IMR-90 (cell line): Measurements from ENCODE around the gene FRMD4B. TPM values are rescaled to one million over a fixed set of nuclear protein-coding genes. Genes with fewer than 3 reads are reported as not detected.

Experiments
- ATAC-seq: fragments of 200-7000 bp; cut with Tn5 transposase; 2 replicates; pipeline ENCODE4 v1.9.1; 2020; ENCODE audit warnings: low read depth, mild to moderate bottlenecking, moderate library complexity
- BruUV-seq: library from RNA; stranded (reverse); fragments of 400-500 nt; replicated peaks from 2 replicates; lab custom pipeline; 2021; lab: Mats Ljungman, UMichigan
- CTCF ChIA-PET: fragments of 300-600 bp; formaldehyde crosslinking; extraction: SDS; loops from one replicate; lab custom pipeline; 2021; ENCODE audit warnings: antibody characterized with exemption; lab: Yijun Ruan, JAX
- POLR2A ChIA-PET: fragments of 300-600 bp; sonication (Branson Sonifier 250); formaldehyde crosslinking; loops from one replicate; lab custom pipeline; 2022; ENCODE audit warnings: antibody characterized with exemption; ENCODE audit not compliant: unreplicated experiment; lab: Charles Lee
- DNase-seq: peaks from one replicate; pipeline ENCODE4 v3.0.0; 2013
- H2AFZ ChIP-seq: replicated peaks from 2 replicates; pipeline ENCODE3; 2013; ENCODE audit warnings: low read length, mild to moderate bottlenecking; ENCODE audit not compliant: poor library complexity
- H2AK5ac ChIP-seq: 2 replicates; pipeline ENCODE4 v1.6.1; 2013; ENCODE audit warnings: low read depth, low read length, inconsistent platforms
- H2AK9ac ChIP-seq: replicated peaks from 2 replicates; pipeline ENCODE3; 2013; ENCODE audit warnings: mild to moderate bottlenecking, low read depth, low read length, moderate library complexity; ENCODE audit not compliant: poor library complexity
- H2BK120ac ChIP-seq: 2 replicates; pipeline ENCODE4 v1.6.1; 2013; ENCODE audit warnings: low read depth, low read length, inconsistent platforms
- H2BK15ac ChIP-seq: 3 replicates; pipeline ENCODE4 v1.6.1; 2013; ENCODE audit warnings: low read depth, low read length, inconsistent platforms
- H2BK20ac ChIP-seq: 2 replicates; pipeline ENCODE4 v1.6.1; 2013; ENCODE audit warnings: low read depth, mild to moderate bottlenecking, inconsistent platforms, low read length, moderate library complexity
- H2BK5ac ChIP-seq: 2 replicates; pipeline ENCODE4 v1.6.1; 2013; ENCODE audit warnings: mild to moderate bottlenecking, low read depth, low read length, inconsistent platforms; ENCODE audit not compliant: poor library complexity, severe bottlenecking
- H3K14ac ChIP-seq: replicated peaks from 2 replicates; pipeline ENCODE4 v1.6.1; 2013; ENCODE audit warnings: low read depth, low read length, inconsistent platforms
- H3K18ac ChIP-seq: 2 replicates; pipeline ENCODE4 v1.6.1; 2013; ENCODE audit warnings: low read depth, low read length, control low read depth
- H3K23ac ChIP-seq: 2 replicates; pipeline ENCODE4 v1.6.1; 2013; ENCODE audit warnings: low read depth, low read length, inconsistent platforms
- H3K27ac ChIP-seq: 2 replicates; pipeline ENCODE4 v1.5.1; 2013; ENCODE audit warnings: mild to moderate bottlenecking, control low read depth, low read length; ENCODE audit not compliant: insufficient read depth
- H3K27me3 ChIP-seq: 2 replicates; pipeline ENCODE4 v1.6.1; 2013; ENCODE audit warnings: low read length; ENCODE audit not compliant: control insufficient read depth, insufficient read depth
- H3K36me3 ChIP-seq: 2 replicates; pipeline ENCODE4 v1.6.1; 2013; ENCODE audit warnings: low read length, mixed read lengths; ENCODE audit not compliant: control insufficient read depth, insufficient read depth
- H3K4ac ChIP-seq: 2 replicates; pipeline ENCODE4 v1.6.1; 2013; ENCODE audit warnings: low read depth, low read length, inconsistent platforms
- H3K4me1 ChIP-seq: 2 replicates; pipeline ENCODE4 v1.6.1; 2013; ENCODE audit warnings: low read length, mixed read lengths; ENCODE audit not compliant: control insufficient read depth, insufficient read depth
- H3K4me2 ChIP-seq: 2 replicates; pipeline ENCODE4 v1.6.1; 2013; ENCODE audit warnings: low read depth, mild to moderate bottlenecking, control low read depth, low read length, moderate library complexity
- H3K4me3 ChIP-seq: 2 replicates; pipeline ENCODE4 v1.5.1; 2013; ENCODE audit warnings: low read depth, mild to moderate bottlenecking, control low read depth, low read length, moderate library complexity; ENCODE audit not compliant: insufficient read depth
- H3K56ac ChIP-seq: 2 replicates; pipeline ENCODE4 v1.6.1; 2013; ENCODE audit warnings: low read length, inconsistent platforms; ENCODE audit not compliant: insufficient read depth; ENCODE audit errors: extremely low read depth
- H3K79me1 ChIP-seq, 2 experiments: 2 replicates each; pipeline ENCODE4 v1.6.1; 2013; ENCODE audit warnings: low read length in 2 of 2, inconsistent platforms in 1 of 2, low read depth in 1 of 2
- H3K9ac ChIP-seq: 2 replicates; pipeline ENCODE4 v1.6.1; 2013; ENCODE audit warnings: low read depth, low read length, control low read depth
- H3K9me1 ChIP-seq: 2 replicates; pipeline ENCODE4 v1.6.1; 2013; ENCODE audit warnings: low read length, inconsistent platforms; ENCODE audit not compliant: insufficient read depth
- H3K9me3 ChIP-seq: 2 replicates; pipeline ENCODE4 v1.6.1; 2013; ENCODE audit warnings: low read length; ENCODE audit not compliant: control insufficient read depth, insufficient read depth
- H4K20me1 ChIP-seq: 2 replicates; pipeline ENCODE4 v1.6.1; 2013; ENCODE audit warnings: low read length, inconsistent platforms; ENCODE audit not compliant: insufficient read depth
- H4K5ac ChIP-seq: 2 replicates; pipeline ENCODE4 v1.6.1; 2013; ENCODE audit warnings: mild to moderate bottlenecking, low read depth, low read length, control low read depth
- H4K8ac ChIP-seq, 2 experiments: 2 replicates each; pipeline ENCODE4 v1.6.1; 2013; ENCODE audit warnings: low read depth in 2 of 2, low read length in 2 of 2, control low read depth in 1 of 2, inconsistent platforms in 1 of 2
- H4K91ac ChIP-seq: 2 replicates; pipeline ENCODE4 v1.6.1; 2013; ENCODE audit warnings: low read depth, low read length, inconsistent platforms; ENCODE audit not compliant: insufficient read depth
- FOS ChIP-seq: fragments of 150-350 bp; IDR thresholded peaks from 2 replicates; pipeline ENCODE4 v1.6.1; 2016; ENCODE audit warnings: low read depth, low read length
- MAZ ChIP-seq: IDR thresholded peaks from 2 replicates; pipeline ENCODE4 v1.6.1; 2012; ENCODE audit warnings: low read depth, mild to moderate bottlenecking, low read length, improper control_type of control experiment, moderate library complexity, borderline replicate concordance
- MXI1 ChIP-seq: IDR thresholded peaks from 2 replicates; pipeline ENCODE4 v1.6.1; 2012; ENCODE audit warnings: low read depth, mild to moderate bottlenecking, low read length, moderate library complexity, borderline replicate concordance
- POLR2A ChIP-seq: IDR thresholded peaks from 2 replicates; pipeline ENCODE4 v1.6.1; 2012; ENCODE audit warnings: mild to moderate bottlenecking, low read depth, low read length
- RCOR1 ChIP-seq: IDR thresholded peaks from 2 replicates; pipeline ENCODE4 v1.6.1; 2012; ENCODE audit warnings: mild to moderate bottlenecking, low read length, improper control_type of control experiment; ENCODE audit not compliant: insufficient replicate concordance
- WGBS, 2 experiments: methylation state at CpG; one replicate each; pipeline versions ENCODE4 v1.1.5 to v1.1.7; 2013; ENCODE audit warnings: missing lambda C conversion rate in 2 of 2; ENCODE audit not compliant: insufficient read length in 1 of 2; ENCODE audit errors: extremely low coverage in 2 of 2; 5-methylcytosine and 5-hydroxymethylcytosine counted together
- dilution Hi-C: fragments of 300-500 bp; cut with HindIII; formaldehyde crosslinking; loops from one replicate; pipeline ENCODE4 v1.14.3; 2018; ENCODE audit warnings: low sequenced_read_pairs; ENCODE audit not compliant: unreplicated experiment
- in situ Hi-C: fragments of 300-500 bp; cut with MboI; formaldehyde crosslinking; loops from 3 replicates; pipeline ENCODE4 v1.14.3; 2019; ENCODE audit warnings: low sequenced_read_pairs, inconsistent platforms, mixed read lengths
- intact Hi-C: fragments of 100-400 bp; cut with micrococcal nuclease; formaldehyde crosslinking; loops from 2 replicates; pipeline ENCODE4 v1.10.0; 2022
- polyA plus RNA-seq, 3 experiments: library from polyadenylated mRNA; depleted of rRNA; stranded (reverse); fragments of >200 nt; gene quantifications; 2 replicates each; pipeline ENCODE4 v1.2.3, GENCODE V29; 2012; ENCODE audit warnings: low replicate concordance in 1 of 3
- total RNA-seq: library from RNA; depleted of rRNA; stranded (reverse); fragments of >200 nt; gene quantifications from 2 replicates; pipeline ENCODE4 v1.2.3, GENCODE V29; 2012

Gene FRMD4B
- total and polyA plus RNA-seq, 2 of the 4 experiments (the other 2 are of a cell fraction), result 0.14 to 0.36 TPM

- no TSS peak for BruUV-seq
- peaks cover 22% of the 10 kb centered on the region for H3K27me3 ChIP-seq
- DNase-seq (no peak), ATAC-seq (no peak)
- no peak overlapping the region for H4K91ac ChIP-seq
- no peaks in the 10 kb centered on the region for H3K9me3 ChIP-seq
- no peak overlapping the region for H3K14ac ChIP-seq
- no peaks in the 10 kb centered on the region for H4K20me1 ChIP-seq
- CTCF ChIA-PET, result interaction anchor here (0.6 kb wide), 1 partner anchor 39 kb away, joined by 3 read pairs; no protein-coding TSS in a partner anchor
- POLR2A ChIA-PET, result no interaction called here
- H3K4me3 ChIP-seq, result no peak overlapping the region
- no peak overlapping the region for H2BK120ac ChIP-seq
- TF ChIP-seq MXI1 (no peak), POLR2A (no peak), MAZ (no peak), FOS (no peak), RCOR1 (no peak)
- no peak overlapping the region for H2AFZ ChIP-seq
- H3K18ac ChIP-seq, result no peak overlapping the region
- peaks cover 2% of the 10 kb centered on the region; the same call in 1 of the 2 replicates for H3K4me1 ChIP-seq
- H3K4me2 ChIP-seq, result no peak overlapping the region
- no peaks in the 10 kb centered on the region for H3K9me1 ChIP-seq
- no peak overlapping the region for H2AK9ac ChIP-seq
- in situ Hi-C loops, result no loop called here
- H2AK5ac ChIP-seq, result no peak overlapping the region
- no CpG with 5 or more reads among the region's 4 CpGs for WGBS, 2 experiments
- H3K36me3 ChIP-seq, result no peaks in the 10 kb centered on the region
- intact Hi-C loops, result no loop called here
- no peak overlapping the region for H2BK20ac ChIP-seq
- no peak overlapping the region for H3K56ac ChIP-seq
- H2BK5ac ChIP-seq, result no peak overlapping the region
- no peak overlapping the region for H3K23ac ChIP-seq
- no peaks in the 10 kb centered on the region for H3K79me1 ChIP-seq
- H3K27ac ChIP-seq, result no peak overlapping the region
- H3K4ac ChIP-seq, result no peak overlapping the region
- no peak overlapping the region for H4K8ac ChIP-seq
- no peak overlapping the region for H2BK15ac ChIP-seq
- H4K5ac ChIP-seq, result no peak overlapping the region
- no peak overlapping the region for H3K9ac ChIP-seq
- dilution Hi-C loops, result no loop called here
These were observed 243.0 kb downstream of the FRMD4B start for GRCh38 chr3:69142797-69143454.
